WI38 (cell line): Measurements from ENCODE around the gene NPAT.

Experiments used
- H3K4me3 ChIP-seq: 2 replicates; pipeline ENCODE4 v1.5.1; 2011; ENCODE audit warnings: low read depth, mild to moderate bottlenecking, control low read depth, low read length
- CTCF ChIP-seq: IDR thresholded peaks from 2 replicates; pipeline ENCODE4 v1.5.1; 2012; ENCODE audit warnings: low read depth, mild to moderate bottlenecking, control low read depth, low read length

Gene NPAT

GRCh38 chr11:108239076-108239475 lies 16.6 kb upstream of the NPAT start:
- TF ChIP-seq CTCF: no peak
- no peak overlapping the region for H3K4me3 ChIP-seq

DNA sequence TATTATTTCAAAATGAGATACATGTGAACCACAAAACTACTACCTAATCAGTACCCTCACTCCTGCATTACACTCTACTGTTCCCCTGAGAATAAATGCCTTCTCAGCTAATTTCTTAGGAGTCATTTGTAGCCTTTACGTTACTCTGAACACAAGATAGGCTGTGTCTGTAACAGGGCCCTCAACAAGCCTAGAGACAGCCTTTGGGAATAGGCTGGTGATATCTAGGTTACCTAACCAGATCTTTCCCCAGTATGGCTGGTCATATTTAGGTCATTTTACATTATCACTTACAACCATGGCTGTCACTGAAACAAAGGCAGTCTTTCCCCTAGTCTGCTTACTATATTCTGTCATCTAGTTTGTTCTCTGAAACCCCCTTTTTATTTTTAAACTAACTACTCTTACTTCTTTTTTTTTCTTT lies 14.6 kb upstream of the NPAT start:
- no peak for TF ChIP-seq CTCF
- H3K4me3 ChIP-seq: no peak overlapping the region

GRCh38 chr11:108235633-108236032 lies 13.2 kb upstream of the NPAT start:
- TF ChIP-seq CTCF: no peak
- no peak overlapping the region for H3K4me3 ChIP-seq

- H3K4me3 ChIP-seq: no peak overlapping the region
- no peak for TF ChIP-seq CTCF
Observed at GRCh38 chr11:108235192-108235591, 12.8 kb upstream of the NPAT start.

DNA sequence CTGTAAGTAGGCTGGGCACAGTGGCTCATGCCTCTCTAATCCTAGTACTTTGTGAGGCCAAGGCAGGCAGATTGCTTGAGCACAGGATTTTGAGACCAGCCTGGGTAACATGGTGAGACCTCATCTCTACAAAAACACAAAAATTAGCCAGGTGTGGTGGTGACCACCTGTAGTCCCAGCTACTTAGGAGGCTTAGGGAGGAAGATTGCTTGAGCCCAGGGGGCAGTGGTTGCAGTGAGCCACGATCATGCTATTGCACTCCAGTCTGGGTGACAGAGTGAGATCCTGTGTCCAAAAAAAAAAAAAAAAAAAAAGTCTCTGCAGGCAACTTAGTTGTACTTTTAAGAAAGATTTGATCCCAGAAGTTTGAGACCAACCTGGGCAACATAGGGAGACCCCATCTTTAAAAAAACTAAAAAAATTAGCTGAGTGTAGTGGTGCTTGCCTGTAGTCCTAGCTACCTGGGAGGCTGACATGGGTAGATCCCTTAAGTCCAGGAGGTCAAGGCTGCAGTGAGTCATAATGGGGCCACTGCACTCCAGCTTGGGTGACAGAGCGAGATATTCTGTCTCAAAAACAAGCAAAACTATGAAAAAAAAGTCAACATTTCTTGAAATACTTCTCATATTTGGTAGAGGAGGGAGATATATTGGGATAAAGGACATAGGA lies 11.0 kb upstream of the NPAT start:
- no peak for TF ChIP-seq CTCF

GRCh38 chr11:108228251-108228650 lies 5.8 kb upstream of the NPAT start:
- no peak for TF ChIP-seq CTCF
- H3K4me3 ChIP-seq: no peak overlapping the region

More for the DNA sequence above, 11.0 kb upstream of the NPAT start:
- no peak overlapping the region for H3K4me3 ChIP-seq

GRCh38 chr11:108226036-108226435 lies 3.6 kb upstream of the NPAT start:
- TF ChIP-seq CTCF: no peak
- H3K4me3 ChIP-seq: no peak overlapping the region
